ENCODE results near the gene SLX9.
"Not testable (repeated sequence)": the region's sequence is repeated elsewhere in the genome, so short reads cannot be mapped to it uniquely, and the experiment has no call there.

SLX9 gene

GRCh38 chr21:44916965-44917364 is 22.9 kb upstream of the SLX9 start:
- no peak for DNase-seq

GRCh38 chr21:44917446-44918106 is 22.3 kb upstream of the SLX9 start:
- DNase-seq: no peak

GRCh38 chr21:44918107-44918470 is 21.7 kb upstream of the SLX9 start:
- no peak for DNase-seq

GRCh38 chr21:44918581-44919033 is 21.2 kb upstream of the SLX9 start:
- DNase-seq: no peak

- DNase-seq: peak in 2 of 3 donors; percentile 56 to 59
Measured at GRCh38 chr21:44919111-44919912, 20.5 kb upstream of the SLX9 start.

- no peak for DNase-seq
Measured at GRCh38 chr21:44919913-44920693, 19.7 kb upstream of the SLX9 start.

GRCh38 chr21:44920694-44921604 is 18.9 kb upstream of the SLX9 start, which contains the start of gene ITGB2:
TSS of gene ITGB2 (minus strand) at chr21:44920899. CDS start at chr21:44910782, 10,117 bp downstream.
- DNase-seq: peak; percentile 76 to 80 (median 78)

- no peak for DNase-seq
Measured at GRCh38 chr21:44921928-44922327, 17.9 kb upstream of the SLX9 start.

GRCh38 chr21:44923480-44924084 is 16.2 kb upstream of the SLX9 start:
- peak in 2 of 3 donors; percentile 69 to 73 for DNase-seq

- peak; percentile 80 to 95 (median 93) for DNase-seq
Measured at GRCh38 chr21:44924606-44925377, 15.0 kb upstream of the SLX9 start.

GRCh38 chr21:44925378-44925755 is 14.5 kb upstream of the SLX9 start:
- no peak for DNase-seq

- DNase-seq: peak in 2 of 3 donors; percentile 58 to 63
Measured at GRCh38 chr21:44926331-44927101, 13.3 kb upstream of the SLX9 start.

GRCh38 chr21:44927259-44927586 is 12.6 kb upstream of the SLX9 start:
- no peak for DNase-seq

GRCh38 chr21:44927587-44928461 is 12.0 kb upstream of the SLX9 start:
- peak; percentile 85 to 89 (median 89) for DNase-seq

GRCh38 chr21:44928500-44929241 is 11.2 kb upstream of the SLX9 start:
- not testable (repeated sequence) for DNase-seq

GRCh38 chr21:44929242-44929798 is 10.5 kb upstream of the SLX9 start:
- no peak for DNase-seq

- no peak for DNase-seq
Measured at GRCh38 chr21:44929799-44930542, 9.9 kb upstream of the SLX9 start.

All from suppressor macrophage treated with lipopolysaccharide for 1 hour (primary cell).